HG02798 (cell line): Measurements from ENCODE around the gene AFG1L.
"Not testable (repeated sequence)": the region's sequence is repeated elsewhere in the genome, so short reads cannot be mapped to it uniquely, and the experiment has no call there.

ENCODE experiments used
- ATAC-seq: cut with Tn5 transposase; IDR thresholded peaks from one replicate; pipeline ENCODE4 v1.9.1; 2021; ENCODE audit warnings: mild to moderate bottlenecking; ENCODE audit not compliant: unreplicated experiment, poor library complexity

AFG1L gene

GRCh38 chr6:108446629-108447150, 151.8 kb downstream of the AFG1L start:
- no peak for ATAC-seq

- ATAC-seq, result no peak
Measured at GRCh38 chr6:108448481-108448880, 153.6 kb downstream of the AFG1L start.

- ATAC-seq, result not testable (repeated sequence)
Measured at GRCh38 chr6:108449717-108450116, 154.9 kb downstream of the AFG1L start.

GRCh38 chr6:108451816-108452215, 157.0 kb downstream of the AFG1L start:
- ATAC-seq, result no peak

- ATAC-seq, result no peak
Measured at GRCh38 chr6:108452711-108453195, 157.9 kb downstream of the AFG1L start.

- ATAC-seq, result no peak
Measured at GRCh38 chr6:108453601-108454185, 158.8 kb downstream of the AFG1L start.

- no peak for ATAC-seq
Measured at GRCh38 chr6:108454356-108454755, 159.5 kb downstream of the AFG1L start.

- no peak for ATAC-seq
Measured at GRCh38 chr6:108455688-108456087, 160.8 kb downstream of the AFG1L start.

GRCh38 chr6:108463784-108464183, 168.9 kb downstream of the AFG1L start:
- no peak for ATAC-seq

- ATAC-seq, result no peak
Measured at GRCh38 chr6:108464418-108465097, 169.7 kb downstream of the AFG1L start.

- no peak for ATAC-seq
Measured at GRCh38 chr6:108465098-108465495, 170.2 kb downstream of the AFG1L start.

GRCh38 chr6:108468346-108468745, 173.5 kb downstream of the AFG1L start:
- no peak for ATAC-seq

GRCh38 chr6:108469316-108469715, 174.5 kb downstream of the AFG1L start:
- no peak for ATAC-seq

- ATAC-seq, result no peak
Measured at GRCh38 chr6:108473197-108473596, 178.3 kb downstream of the AFG1L start.

GRCh38 chr6:108476376-108476775, 181.5 kb downstream of the AFG1L start:
- no peak for ATAC-seq

GRCh38 chr6:108476847-108477430, 182.1 kb downstream of the AFG1L start:
- no peak for ATAC-seq

- no peak for ATAC-seq
Measured at GRCh38 chr6:108482559-108482958, 187.7 kb downstream of the AFG1L start.

- ATAC-seq, result no peak
Measured at GRCh38 chr6:108484016-108484415, 189.2 kb downstream of the AFG1L start.

GRCh38 chr6:108489699-108490098, 194.8 kb downstream of the AFG1L start:
- ATAC-seq, result no peak

- no peak for ATAC-seq
Measured at GRCh38 chr6:108492131-108492766, 197.4 kb downstream of the AFG1L start.

GRCh38 chr6:108494434-108494833, 199.6 kb downstream of the AFG1L start:
- ATAC-seq, result no peak
